HUES48 (cell line): ENCODE results near the gene PRLR.

Source experiments
- H3K27ac ChIP-seq: one replicate; pipeline ENCODE4 v1.7.0; 2013; ENCODE audit warnings: low read depth, low read length, inconsistent platforms
- H3K27me3 ChIP-seq: 2 replicates; pipeline ENCODE4 v1.6.1; 2013; ENCODE audit warnings: mild to moderate bottlenecking, low read length; ENCODE audit not compliant: control insufficient read depth, insufficient read depth
- H3K36me3 ChIP-seq: 2 replicates; pipeline ENCODE4 v1.6.1; 2013; ENCODE audit warnings: low read length; ENCODE audit not compliant: control insufficient read depth, insufficient read depth
- H3K4me1 ChIP-seq: 2 replicates; pipeline ENCODE4 v1.6.1; 2013; ENCODE audit warnings: mild to moderate bottlenecking, low read length; ENCODE audit not compliant: control insufficient read depth, insufficient read depth
- H3K4me3 ChIP-seq: 2 replicates; pipeline ENCODE4 v1.5.1; 2013; ENCODE audit warnings: mild to moderate bottlenecking, low read depth, low read length
- H3K9ac ChIP-seq: 2 replicates; pipeline ENCODE4 v1.6.1; 2013; ENCODE audit warnings: mild to moderate bottlenecking, low read depth, low read length, moderate library complexity
- H3K9me3 ChIP-seq: 2 replicates; pipeline ENCODE4 v1.6.1; 2013; ENCODE audit warnings: low read length; ENCODE audit not compliant: control insufficient read depth, insufficient read depth

PRLR gene

GRCh38 chr5:35082530-35082929, 147.8 kb downstream of the PRLR start:
- H3K9me3 ChIP-seq = no peaks in the 10 kb centered on the region
- H3K4me3 ChIP-seq = no peak overlapping the region
- H3K9ac ChIP-seq = no peak overlapping the region
- no peaks in the 10 kb centered on the region for H3K27me3 ChIP-seq
- no peaks in the 10 kb centered on the region for H3K4me1 ChIP-seq
- H3K27ac ChIP-seq = no peak overlapping the region
- H3K36me3 ChIP-seq = no peaks in the 10 kb centered on the region

- Histone ChIP-seq H3K27me3 (no peaks in the 10 kb centered on the region), H3K27ac (no peak overlapping the region), H3K36me3 (no peaks in the 10 kb centered on the region), H3K4me1 (no peaks in the 10 kb centered on the region), H3K9me3 (no peaks in the 10 kb centered on the region), H3K9ac (no peak overlapping the region), H3K4me3 (no peak overlapping the region)
These were observed 149.2 kb downstream of the PRLR start for GRCh38 chr5:35081134-35081533.

DNA sequence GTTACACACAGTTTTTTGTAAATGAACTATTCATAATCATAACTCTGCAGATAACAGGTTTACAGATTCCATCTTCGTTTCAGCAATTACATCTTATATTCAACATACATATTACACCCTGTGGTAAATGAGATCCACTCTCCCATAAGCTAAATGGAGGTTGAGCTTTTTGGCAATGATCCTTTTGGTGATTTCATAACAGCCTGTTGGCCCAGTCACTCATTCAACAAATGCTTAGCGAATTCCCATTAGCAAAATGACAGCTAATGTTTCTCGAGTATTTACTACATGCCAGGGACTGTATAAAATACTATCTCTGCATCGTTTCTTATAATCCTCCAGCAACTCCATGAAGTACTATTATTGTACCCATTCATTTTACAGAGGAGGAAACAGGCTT, 157.1 kb downstream of the PRLR start:
- Histone ChIP-seq H3K27me3 (no peaks in the 10 kb centered on the region), H3K9ac (no peak overlapping the region), H3K36me3 (no peaks in the 10 kb centered on the region), H3K4me1 (no peaks in the 10 kb centered on the region), H3K4me3 (no peak overlapping the region), H3K27ac (no peak overlapping the region), H3K9me3 (0 out of 2 replicates have a peak, but pooled peaks cover 3% of the 10 kb centered on the region)

DNA sequence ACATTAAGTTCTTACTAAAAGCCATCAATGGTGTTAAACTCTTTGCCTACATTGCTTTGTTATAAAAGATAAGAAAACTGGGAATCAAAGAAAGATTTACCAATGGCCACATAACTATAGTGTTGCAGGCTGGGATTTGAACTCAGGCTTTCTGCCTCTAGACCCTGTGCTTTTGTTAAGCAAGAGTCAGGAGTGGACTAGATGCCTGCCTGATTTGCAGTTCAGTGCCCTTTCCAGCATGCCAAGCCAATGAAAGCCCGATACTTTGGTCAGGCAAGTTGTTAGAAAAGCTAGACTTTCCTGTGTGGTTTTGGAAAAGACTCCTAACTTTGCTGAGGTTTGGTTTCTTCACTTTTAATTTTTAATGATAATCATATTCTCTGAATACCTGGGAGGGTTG, 161.1 kb downstream of the PRLR start:
- H3K27me3 ChIP-seq = no peaks in the 10 kb centered on the region
- no peaks in the 10 kb centered on the region for H3K9me3 ChIP-seq
- no peaks in the 10 kb centered on the region for H3K36me3 ChIP-seq
- H3K27ac ChIP-seq = no peak overlapping the region
- no peaks in the 10 kb centered on the region for H3K4me1 ChIP-seq
- no peak overlapping the region for H3K9ac ChIP-seq
- H3K4me3 ChIP-seq = no peak overlapping the region

DNA sequence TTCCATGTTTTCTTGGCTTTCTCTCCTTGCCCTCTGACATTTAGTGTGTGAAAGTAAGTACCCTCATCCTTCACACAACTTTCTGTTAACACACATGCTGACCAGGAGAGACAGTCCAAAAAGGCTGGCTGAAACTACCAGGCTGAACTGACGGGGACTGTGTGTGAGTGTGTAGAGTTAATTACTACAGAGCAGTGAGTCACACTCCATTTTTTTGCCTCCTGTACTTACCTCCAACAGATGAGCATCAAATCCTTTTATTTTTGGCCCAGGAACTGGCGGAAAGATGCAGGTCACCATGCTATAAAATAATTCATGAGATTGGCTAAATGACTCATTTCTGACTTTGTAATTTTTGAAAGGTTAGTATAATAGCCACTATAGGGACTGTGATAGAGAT, 162.3 kb downstream of the PRLR start:
- H3K36me3 ChIP-seq = no peaks in the 10 kb centered on the region

GRCh38 chr5:35066260-35066795, 164.0 kb downstream of the PRLR start:
- Histone ChIP-seq H3K27me3 (no peaks in the 10 kb centered on the region), H3K4me3 (no peak overlapping the region), H3K9ac (no peak overlapping the region), H3K36me3 (no peaks in the 10 kb centered on the region), H3K9me3 (no peaks in the 10 kb centered on the region), H3K27ac (no peak overlapping the region), H3K4me1 (no peaks in the 10 kb centered on the region)

More for the DNA sequence above, 162.3 kb downstream of the PRLR start:
- Histone ChIP-seq H3K27me3 (no peaks in the 10 kb centered on the region), H3K4me3 (no peak overlapping the region), H3K27ac (no peak overlapping the region), H3K9me3 (no peaks in the 10 kb centered on the region), H3K4me1 (no peaks in the 10 kb centered on the region), H3K9ac (no peak overlapping the region)

DNA sequence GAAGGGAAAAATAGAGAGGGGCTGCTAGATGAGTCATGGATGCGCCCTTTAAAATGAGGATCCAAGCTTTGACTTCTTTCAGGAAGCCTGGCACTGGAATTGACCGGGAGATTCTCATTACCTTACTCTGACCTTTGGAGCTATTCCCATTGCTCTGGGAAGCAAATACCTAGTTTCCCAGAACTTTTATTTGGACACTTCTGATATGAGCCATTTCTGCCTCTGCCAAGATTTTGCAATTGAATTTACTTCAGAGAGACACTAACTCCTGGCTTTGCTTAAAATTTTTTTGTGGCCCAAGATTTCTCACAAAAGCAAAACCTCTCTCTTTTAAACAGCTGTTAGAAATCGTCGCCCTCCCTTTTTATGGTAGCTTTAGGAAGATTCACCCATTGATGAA, 166.9 kb downstream of the PRLR start:
- Histone ChIP-seq H3K27ac (no peak overlapping the region), H3K36me3 (no peaks in the 10 kb centered on the region), H3K27me3 (no peaks in the 10 kb centered on the region), H3K4me1 (no peaks in the 10 kb centered on the region), H3K4me3 (no peak overlapping the region), H3K9me3 (no peaks in the 10 kb centered on the region), H3K9ac (no peak overlapping the region)

- Histone ChIP-seq H3K4me1 (peaks cover under 1% of the 10 kb centered on the region; the same call in 1 of the 2 replicates), H3K27ac (no peak overlapping the region), H3K9ac (no peak overlapping the region), H3K9me3 (no peaks in the 10 kb centered on the region), H3K4me3 (no peak overlapping the region), H3K27me3 (no peaks in the 10 kb centered on the region), H3K36me3 (no peaks in the 10 kb centered on the region)
These were observed 169.0 kb downstream of the PRLR start for GRCh38 chr5:35061211-35061770.

DNA sequence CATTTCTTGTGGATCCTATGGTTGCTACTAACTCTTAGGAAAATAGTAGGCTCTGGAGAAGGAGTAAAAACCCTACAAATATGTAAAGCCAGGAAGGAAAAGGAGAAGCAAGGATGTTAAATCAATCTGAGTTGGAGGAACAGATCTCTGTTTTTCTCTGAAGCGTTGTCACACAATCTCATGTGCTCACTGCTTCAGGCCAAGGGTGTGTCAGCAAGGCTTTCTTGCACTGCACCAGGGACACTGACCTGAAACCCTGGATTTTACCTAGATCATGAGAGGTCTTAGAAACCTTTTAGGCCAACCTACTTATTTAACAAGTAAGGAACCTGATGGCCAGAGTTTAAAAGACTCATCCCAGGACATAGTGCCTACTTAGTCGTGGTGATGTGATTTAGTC, 170.1 kb downstream of the PRLR start:
- Histone ChIP-seq H3K9me3 (no peaks in the 10 kb centered on the region), H3K27ac (no peak overlapping the region), H3K36me3 (no peaks in the 10 kb centered on the region), H3K9ac (no peak overlapping the region), H3K27me3 (no peaks in the 10 kb centered on the region), H3K4me3 (no peak overlapping the region), H3K4me1 (peaks cover 11% of the 10 kb centered on the region; the same call in 1 of the 2 replicates)

GRCh38 chr5:35059251-35059650, 171.0 kb downstream of the PRLR start:
- H3K4me3 ChIP-seq = no peak overlapping the region
- H3K27me3 ChIP-seq = no peaks in the 10 kb centered on the region
- no peaks in the 10 kb centered on the region for H3K36me3 ChIP-seq
- H3K9ac ChIP-seq = no peak overlapping the region
- no peak overlapping the region for H3K27ac ChIP-seq
- no peaks in the 10 kb centered on the region for H3K9me3 ChIP-seq
- peaks cover 14% of the 10 kb centered on the region; the same call in 1 of the 2 replicates for H3K4me1 ChIP-seq

GRCh38 chr5:35058374-35058788, 171.9 kb downstream of the PRLR start:
- Histone ChIP-seq H3K36me3 (no peaks in the 10 kb centered on the region), H3K9ac (no peak overlapping the region), H3K4me1 (peaks cover 14% of the 10 kb centered on the region; the same call in 1 of the 2 replicates), H3K27me3 (no peaks in the 10 kb centered on the region), H3K27ac (no peak overlapping the region), H3K9me3 (no peaks in the 10 kb centered on the region), H3K4me3 (no peak overlapping the region)
